HG02870 (cell line): ENCODE measurements around the gene NR2C2.
A peak's percentile ranks its signal among the peaks of the same experiment; 100 is the strongest.
"Not testable (repeated sequence)": the region's sequence is repeated elsewhere in the genome, so short reads cannot be mapped to it uniquely, and the experiment has no call there.

Source experiments
- ATAC-seq: cut with Tn5 transposase; IDR thresholded peaks from one replicate; pipeline ENCODE4 v1.9.1; 2021; ENCODE audit warnings: mild to moderate bottlenecking, moderate library complexity; ENCODE audit not compliant: unreplicated experiment

The NR2C2 gene

DNA sequence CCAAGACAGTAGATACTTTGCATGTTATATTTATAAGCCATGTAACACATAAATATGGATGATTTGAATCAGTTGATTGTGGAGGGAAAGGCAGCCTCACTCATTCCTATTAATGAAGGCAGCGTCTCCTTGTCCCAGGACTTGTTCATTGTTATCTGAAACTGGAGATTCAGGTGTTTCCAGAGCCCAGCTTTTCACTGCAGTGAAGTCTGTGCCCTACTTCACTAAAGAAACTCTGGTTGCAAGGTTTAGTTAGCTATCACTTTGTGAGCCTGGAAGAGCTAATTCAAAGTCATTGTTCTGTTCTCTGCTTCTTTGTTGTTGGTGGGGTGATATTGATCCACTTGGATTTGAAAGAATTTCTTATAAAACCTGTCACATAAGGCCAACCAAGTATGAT is 9.8 kb downstream of the NR2C2 start:
- ATAC-seq = no peak

DNA sequence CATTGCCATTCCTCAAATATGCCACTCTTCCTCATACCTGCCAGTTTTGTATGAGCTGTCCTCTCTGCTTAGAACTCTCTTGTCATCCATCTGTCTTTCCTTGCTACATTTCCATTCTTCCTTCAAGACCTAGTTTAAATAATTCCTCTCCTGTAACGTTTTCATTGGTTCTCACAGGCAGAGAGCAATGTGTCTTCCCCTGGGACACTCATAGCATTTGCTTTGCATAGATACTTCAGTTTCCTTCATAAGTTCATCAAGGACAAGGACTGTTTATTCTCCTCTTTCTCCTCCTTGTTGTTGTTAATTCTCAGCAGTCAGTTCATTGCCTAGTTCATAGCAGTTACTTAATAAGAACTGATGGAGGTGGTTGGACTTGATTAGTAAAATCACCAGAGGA is 10.5 kb downstream of the NR2C2 start:
- ATAC-seq = no peak

DNA sequence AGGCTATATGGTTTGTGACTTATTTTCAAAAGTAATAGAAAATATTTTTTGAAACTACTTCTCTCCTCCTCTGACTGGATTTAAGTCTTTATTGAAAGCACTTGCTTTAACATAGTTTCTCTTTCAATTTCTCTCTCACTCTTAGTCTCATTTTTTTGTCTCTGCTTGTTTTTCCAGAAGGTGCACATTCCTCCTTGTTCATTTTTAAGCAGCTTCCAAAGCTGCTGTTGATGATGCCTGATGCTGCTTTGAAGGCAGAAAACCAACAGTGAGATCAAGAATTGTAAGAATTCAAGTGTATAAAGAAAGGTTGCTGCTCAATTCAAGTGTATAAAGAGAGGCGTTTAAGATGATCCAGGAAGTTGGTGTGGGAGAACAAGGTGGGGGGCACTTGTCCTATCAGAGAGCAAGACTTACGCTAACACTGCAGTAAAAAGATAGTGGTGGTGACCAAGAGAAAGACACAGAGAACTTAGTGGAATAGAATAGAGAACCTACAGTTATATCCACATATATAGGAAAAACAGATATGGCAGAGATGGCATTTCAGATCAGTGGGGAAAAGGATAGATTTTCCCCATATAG is 12.1 kb downstream of the NR2C2 start:
- no peak for ATAC-seq

DNA sequence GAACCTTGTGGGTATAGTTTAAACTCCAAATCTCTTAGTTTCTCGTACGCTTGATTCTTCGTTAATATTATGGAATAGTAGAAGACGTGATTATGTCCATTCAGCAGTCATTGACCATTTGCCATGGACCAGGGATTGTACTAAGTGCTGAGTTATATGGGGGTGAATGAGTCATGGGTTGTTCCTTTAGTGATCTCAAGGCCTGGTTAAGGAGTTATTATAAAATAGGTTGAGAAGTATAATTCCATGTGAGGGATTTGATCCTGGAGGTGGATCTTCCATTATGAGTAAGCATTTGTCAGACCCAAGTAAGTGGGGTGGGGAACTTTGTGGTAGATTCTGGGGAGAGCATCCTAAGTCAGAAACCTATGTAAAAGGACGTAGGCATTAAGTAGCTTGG is 15.4 kb downstream of the NR2C2 start:
- ATAC-seq = no peak

DNA sequence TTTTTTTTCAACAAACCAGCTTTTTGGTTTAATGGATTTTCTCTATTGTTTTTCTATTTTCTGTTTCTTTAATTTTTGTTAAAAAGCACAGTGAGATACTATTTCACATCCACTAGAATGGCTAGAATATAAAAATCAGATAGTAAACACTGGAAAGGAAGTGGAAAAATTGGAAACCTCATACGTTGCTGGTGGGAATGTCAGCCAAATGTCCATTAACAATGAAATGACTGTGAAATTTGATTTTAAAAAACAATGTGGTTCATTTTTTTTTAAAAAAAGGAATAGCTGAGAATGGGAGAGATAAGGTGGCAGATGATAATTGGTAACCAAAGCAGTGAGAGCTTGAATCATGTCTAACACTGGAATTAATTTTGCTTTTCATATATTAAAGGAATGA is 19.9 kb downstream of the NR2C2 start:
- ATAC-seq = no peak

DNA sequence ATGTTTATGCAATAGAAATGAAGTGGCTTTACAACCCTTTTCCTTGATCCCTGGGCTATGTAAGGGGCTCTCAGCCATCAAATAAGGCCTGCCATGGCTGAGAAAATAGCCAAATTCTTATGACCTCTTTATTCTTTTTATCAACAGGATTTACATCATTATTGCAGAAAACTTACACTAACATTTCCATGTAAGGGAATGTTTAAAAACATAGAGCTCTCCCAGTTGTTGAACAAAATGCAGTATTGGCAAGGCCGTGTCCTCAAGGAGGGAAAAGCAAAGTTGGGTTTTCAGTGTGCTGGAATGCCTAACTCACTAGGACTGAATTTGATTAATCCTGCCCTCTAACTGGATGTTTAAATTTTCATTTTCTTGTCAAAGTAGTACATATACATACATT is 22.3 kb downstream of the NR2C2 start:
- ATAC-seq = no peak

DNA sequence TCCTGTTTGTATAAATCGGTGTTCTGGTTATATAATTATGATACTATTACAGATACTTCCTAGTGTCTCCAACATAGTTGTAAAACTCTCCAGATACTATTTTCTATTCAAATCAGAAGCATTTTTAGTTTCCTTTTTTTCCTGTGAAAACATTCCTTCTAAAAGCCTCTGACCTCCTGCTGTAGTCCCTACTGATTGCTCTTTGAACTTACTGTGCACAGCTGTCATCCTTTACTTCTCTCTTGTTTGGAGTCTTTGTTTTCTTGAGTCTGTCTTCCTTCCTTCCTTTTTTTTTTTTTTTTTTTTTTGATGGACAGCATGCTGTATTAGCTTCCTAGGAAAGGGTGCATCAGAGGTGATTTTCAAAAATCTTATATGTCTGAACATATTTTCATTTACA is 28.9 kb downstream of the NR2C2 start:
- ATAC-seq = no peak

DNA sequence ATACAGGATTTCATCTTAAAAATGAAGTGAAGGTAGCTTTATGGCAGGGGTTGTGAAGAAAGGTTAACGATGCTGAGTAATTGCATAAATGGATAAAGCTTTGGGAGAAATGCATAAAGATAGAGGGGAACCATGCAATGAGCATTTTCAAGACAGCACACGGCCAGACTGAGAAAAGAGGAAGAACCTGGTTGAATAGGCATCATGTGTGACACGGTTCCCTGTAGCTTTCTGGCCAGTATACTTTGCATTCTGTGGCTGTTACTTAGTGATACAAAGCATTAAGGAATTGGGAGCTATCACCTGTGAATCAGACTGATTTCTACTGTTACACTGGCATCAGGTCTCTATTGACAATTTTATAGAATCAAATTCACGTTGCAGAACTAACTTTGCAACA is 33.3 kb downstream of the NR2C2 start:
- ATAC-seq = peak; percentile 79

DNA sequence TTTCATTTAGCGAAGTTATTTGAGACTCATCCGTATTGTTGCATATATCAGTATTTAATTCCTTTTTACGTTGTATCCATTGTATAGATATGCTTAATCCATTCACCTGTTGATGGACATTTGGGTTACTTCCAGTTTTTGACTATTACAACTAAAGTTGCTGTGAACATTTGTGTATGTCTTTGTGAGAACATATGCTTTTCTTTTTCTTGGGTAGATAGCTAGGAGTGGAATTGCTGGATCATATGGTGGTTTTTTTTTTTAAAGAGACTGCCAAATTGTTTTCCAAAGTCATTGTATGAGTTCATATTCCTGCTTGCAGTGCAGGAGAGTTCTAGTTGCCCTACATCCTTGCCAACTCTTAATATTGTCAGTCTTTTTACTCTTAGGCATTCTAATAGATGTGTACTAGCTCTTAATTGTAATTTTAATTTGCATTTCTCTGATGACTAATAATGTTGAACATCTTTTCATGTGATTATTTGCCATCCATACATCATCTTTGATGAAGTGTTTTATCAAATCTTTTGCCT is 37.3 kb downstream of the NR2C2 start:
- ATAC-seq = no peak

DNA sequence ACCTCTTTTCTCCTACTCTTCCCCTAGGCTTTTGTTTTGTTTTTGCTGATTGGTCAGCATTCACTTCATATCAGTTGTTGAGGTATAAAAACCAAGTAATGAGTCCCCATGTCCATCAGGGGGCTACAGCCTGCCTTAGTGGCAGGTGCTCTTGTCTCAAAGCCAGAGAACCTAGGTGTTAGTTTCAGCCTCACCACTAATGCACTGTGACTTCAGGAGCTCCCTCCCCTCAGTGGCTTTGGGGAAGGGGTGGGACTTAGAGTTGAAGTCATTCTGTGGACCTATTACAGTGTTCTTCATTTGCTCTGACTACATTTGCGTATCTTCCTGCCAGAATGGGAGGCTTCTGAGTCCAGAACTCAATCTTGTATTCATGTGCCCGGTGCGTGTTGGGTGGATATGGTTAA is 41.6 kb downstream of the NR2C2 start:
- peak; percentile 100 for ATAC-seq

DNA sequence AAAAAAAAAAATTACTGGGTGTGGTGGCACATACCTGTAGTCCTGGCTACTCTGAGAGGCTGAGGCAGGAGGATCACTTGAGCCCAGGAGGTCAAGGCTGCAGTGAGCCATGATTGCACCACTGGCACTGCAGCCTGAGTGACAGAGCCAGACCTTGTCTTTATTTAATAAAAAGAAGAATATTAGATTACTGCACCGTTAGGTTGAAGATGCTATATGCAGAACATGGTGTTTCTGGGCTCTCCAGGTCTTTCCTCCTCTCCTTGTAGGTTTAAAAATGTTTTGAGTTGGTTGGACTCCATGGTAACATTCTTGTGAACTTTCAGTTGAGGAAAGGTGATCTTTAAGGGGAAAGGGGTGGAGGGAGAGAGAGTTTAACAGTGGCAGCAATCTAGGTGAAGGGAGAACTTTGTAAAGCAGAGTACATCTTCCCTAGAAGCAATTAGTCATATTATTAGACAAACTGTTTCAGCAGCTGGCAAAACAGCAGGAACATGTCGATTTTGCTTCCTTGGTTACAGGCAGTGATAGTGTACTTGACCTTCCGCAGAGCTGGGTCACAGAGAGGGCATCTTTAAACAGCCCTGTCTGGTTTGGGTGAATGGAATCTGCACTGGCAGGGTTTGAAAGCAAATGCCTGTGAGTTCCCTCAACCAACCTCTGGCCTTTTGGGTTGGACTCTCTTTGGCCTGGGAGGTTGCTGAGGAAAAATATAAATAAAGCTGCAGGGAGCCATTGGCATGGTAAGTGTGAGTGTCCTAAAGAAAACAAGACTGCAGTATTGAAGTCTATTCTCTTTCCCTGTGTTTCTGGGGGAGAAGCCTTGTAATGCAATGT is 42.8 kb downstream of the NR2C2 start:
- no peak for ATAC-seq

DNA sequence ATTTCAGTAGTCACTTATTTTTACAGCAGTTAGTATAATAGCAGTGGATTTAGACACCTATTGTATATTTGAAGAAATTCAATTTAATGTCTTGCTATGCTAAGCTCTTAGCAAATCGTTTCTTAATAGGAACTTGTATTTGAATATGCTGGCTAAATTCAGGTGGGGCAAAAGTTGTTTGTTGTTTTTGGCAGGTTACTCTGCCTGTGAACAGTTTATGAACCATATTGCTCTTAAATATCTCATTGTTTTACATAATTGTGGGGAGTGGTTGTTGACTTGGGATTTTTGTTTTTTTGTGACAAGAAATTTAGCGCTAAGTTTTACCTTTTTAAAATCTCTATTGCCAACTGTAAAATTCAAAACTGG is 43.4 kb downstream of the NR2C2 start:
- no peak for ATAC-seq

DNA sequence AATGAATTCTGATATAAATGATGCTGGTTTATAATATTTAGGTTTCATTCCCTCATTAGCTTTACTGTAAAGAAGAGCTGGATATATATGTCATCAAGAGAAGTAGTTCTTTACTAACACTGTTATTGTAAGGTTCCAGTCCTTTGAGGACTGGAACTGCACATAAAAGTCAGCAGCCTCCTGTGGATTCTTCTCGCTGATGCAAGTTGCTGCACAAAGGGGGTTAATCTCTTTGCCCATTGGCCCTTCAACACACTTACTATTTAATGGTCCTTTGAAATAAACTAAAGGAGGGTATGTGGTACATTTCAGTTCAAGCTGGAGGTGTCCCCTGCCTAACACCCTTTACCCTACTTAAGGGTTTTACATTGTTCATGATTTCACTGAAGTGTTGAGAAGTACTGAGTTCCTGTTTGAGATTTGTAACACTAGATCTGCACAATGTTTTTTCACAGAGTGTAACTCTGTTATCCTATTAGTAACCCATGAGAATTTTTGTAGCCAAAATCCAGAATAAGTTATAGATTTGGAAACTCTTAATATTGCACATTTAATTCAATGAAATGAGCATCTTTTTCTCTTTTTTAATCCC is 43.9 kb downstream of the NR2C2 start:
- no peak for ATAC-seq

DNA sequence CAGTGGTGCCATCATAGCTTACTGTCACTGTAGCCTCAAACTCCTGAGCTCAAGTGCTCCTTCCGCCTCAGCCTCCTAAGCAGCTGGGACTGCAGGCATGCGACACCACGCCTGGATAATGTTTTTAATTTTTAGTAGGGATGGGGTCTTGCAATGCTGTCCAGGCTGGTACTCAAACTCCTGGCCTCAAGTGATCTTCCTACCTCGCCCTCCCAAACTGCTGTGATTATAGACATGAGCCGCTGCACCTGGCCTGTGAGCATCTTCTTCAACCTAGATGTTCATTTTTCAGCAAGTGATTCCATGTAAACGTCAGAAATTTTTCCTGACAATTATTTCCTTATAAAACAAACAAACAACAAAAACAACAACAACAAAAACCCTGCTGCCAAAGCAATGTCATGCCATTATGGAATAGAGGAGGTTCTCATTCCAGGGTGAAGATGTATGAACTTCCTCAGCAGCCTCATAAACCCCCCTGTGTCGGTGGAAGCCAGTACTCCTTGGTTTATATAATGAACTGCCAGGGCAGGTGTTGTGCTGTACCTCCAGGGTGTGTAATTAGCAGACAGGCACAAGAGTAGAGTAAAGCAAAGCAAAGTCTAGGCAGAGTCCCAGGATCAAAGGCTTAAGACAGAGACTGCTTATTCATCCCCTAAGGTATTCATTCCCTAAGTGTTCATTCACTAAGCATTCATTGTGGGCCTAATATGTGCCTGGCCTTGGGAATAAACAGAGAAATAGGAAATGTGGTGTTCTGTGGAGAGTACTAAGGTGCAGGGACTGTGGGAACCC is 44.6 kb downstream of the NR2C2 start:
- no peak for ATAC-seq

DNA sequence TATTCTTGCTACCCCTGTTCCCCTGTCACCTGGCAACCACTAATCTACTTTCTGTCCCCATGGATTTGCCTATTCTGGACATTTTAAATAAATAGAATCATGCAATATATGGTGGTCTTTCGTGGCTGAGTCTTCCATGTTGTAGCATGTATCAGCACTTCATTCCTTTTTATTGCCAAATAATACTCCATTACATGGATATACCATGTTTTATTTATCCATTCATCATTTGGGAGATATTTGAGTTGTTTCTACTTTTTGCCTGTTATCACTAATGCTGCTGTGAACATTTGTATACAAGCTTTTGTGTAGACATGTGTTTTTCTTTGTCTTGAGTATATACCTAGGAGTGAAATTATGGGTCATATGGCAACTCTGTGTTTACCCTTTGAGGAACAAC is 50.6 kb downstream of the NR2C2 start:
- no peak for ATAC-seq

DNA sequence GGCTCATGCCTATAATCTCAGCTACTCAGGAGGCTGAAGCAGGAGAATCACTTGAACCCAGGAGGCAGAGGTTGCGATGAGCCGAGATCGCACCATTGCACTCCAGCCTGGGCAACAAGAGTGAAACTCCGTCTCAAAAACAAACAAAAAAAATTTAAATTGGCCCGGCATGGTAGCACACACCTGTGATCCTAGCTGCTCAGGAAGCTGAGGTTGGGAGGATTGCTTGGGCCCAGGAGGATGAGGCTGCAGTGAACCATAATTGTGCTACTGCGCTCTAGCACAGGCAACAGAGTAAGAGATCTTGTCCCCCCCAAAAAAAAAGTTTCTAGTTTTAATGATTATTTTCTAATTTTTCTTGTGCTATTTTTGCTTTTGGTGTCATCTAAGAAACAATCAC is 51.8 kb downstream of the NR2C2 start:
- not testable (repeated sequence) for ATAC-seq

DNA sequence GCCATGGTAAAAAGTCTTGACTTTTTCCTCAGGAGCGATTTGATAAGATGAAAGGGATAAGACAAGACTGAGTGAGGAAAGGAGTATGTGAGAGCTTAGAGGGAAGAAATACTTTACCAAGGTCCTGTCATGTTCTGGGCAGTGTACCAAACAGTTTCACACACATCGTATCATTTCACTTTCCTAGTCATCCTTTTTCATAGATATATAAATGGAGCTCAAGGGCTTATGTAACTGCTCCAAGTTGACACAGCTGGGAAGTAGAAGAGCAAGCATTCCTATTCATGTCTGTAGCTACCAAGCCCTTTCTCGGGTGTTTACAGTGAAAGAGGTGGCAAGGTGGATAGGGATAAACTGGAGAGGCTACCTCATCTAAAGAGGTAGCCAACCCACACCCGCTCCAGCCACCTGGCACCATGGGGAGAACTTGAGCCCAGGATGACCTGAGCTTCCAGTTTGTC is 60.3 kb downstream of the NR2C2 start:
- ATAC-seq = no peak

DNA sequence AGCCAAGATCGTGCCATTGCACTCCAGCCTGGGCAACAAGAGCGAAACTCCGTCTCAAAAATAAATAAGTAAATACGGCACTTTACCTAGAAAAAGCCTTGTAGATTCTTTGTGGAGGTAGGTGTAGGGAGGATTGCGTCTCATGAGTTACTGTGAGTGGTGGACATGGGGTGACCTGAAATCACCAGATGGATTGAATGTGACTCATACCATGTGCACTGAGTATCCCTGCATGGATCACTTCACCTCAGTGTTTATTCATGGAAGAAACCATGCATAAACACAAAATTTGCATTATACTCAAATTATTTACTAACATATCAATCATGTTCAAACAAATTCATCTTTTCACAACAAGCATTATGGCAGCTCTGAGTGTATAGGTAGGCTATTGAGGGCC is 61.8 kb downstream of the NR2C2 start:
- no peak for ATAC-seq

DNA sequence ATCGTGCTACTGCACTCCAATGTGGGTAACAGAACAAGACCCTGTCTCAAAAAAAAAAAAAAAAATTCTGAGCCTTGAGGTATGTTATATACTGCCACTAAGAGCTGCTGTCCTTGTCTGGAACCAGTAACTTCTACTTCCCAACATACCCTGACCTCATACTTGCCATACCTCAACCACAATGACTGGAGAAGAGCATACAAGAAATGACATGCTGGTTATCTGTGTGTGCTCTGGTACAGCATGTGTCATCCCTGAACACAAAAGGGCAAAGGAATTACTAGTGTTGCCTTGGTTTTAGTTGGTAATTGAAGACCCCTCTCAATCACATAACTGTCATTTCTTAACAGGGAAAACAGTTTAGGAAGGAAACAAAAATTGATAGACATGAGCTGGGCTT is 63.3 kb downstream of the NR2C2 start:
- ATAC-seq = no peak

DNA sequence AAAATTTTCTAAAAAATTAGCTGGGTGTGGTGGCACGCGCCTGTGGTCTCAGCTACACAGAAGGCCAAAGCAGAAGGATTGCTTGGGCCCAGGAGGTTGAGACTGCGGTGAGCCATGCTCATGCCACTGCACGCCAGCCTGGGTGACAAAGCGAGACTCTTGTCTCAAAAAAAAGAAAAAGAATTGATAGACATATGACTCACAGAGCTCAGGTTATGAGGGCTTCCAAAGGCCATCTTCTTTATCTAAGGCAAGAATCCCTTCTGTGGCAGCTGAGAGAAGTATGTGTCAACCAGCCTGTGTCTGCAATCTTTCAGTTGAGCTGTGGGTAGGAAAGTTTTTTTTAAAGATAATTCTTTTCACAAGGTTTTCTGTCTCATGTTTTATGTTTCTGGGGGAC is 63.8 kb downstream of the NR2C2 start:
- ATAC-seq = no peak

DNA sequence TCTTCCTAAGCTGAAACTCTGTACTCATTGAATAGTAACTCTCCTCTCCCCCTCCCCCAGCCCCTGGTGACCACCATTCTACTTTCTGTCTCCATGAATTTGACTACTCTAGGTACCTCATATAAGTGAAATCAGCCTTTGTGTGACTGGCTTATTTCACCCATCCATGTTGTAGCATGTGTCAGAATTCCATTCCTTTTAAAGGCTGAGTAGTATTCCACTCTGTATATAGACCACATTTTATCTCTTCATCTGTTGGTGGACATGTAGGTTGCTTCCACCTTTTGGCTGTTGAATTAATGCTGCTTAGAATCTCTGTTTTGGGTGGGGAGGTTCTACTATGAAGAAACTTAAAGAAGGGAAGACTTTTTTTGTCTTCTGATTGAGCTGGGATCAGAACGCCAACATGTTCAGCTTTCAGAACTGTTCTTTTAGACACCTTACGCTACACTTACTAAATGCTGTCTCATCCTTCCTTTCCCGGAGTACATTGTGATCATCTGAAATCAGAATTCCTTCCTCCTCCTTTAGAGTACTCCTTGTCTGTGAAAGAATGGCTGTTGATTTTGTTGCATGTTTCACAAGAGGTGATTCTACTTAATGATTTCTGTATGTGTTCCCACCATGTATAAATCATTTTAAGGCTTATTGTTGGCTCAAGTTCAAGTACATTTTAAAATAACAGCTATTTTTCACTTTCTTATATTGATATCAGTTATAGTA is 67.4 kb downstream of the NR2C2 start:
- no peak for ATAC-seq
